Erythroblast (primary cell): ENCODE results near the gene SIK2.

Source experiments
- GATA1 ChIP-seq: IDR thresholded peaks from 2 replicates; pipeline ENCODE4 v1.6.1; 2011; ENCODE audit warnings: low read depth, mild to moderate bottlenecking, control low read depth, low read length, moderate library complexity
- POLR2A ChIP-seq: IDR thresholded peaks from 2 replicates; pipeline ENCODE4 v1.6.1; 2011; ENCODE audit warnings: mild to moderate bottlenecking, low read length

- TF ChIP-seq POLR2A = no peak
- no peak for TF ChIP-seq GATA1
Observed at GRCh38 chr11:111774955-111775710, 172.9 kb downstream of the SIK2 start.
